Suprapubic skin (tissue), 3 donors: ENCODE measurements around the gene TMEM213.

Source experiments
- CTCF ChIP-seq, 2 donors: fragments of 200-600 bp in 1 of 2; fragments of 450-650 bp in 1 of 2; sonication (generic) in 1 of 2; IDR thresholded peaks; one replicate each; pipeline ENCODE4 v1.5.1; 2016 to 2019; ENCODE audit warnings: antibody characterized with exemption in 2 of 2, mild to moderate bottlenecking in 1 of 2, moderate library complexity in 1 of 2
- EP300 ChIP-seq: sonication (generic); formaldehyde crosslinking; IDR thresholded peaks from one replicate; pipeline ENCODE4 v1.6.1; 2017; ENCODE audit warnings: antibody characterized with exemption
- POLR2A ChIP-seq, 2 donors: fragments of 450-650 bp; IDR thresholded peaks; one replicate each; pipeline ENCODE4 v1.6.1; 2017; ENCODE audit warnings: antibody characterized with exemption in 2 of 2, mild to moderate bottlenecking in 2 of 2, moderate library complexity in 2 of 2

- TF ChIP-seq CTCF (IDR thresholded peaks at IDR 0.05) (no peak), EP300 (no peak), POLR2A (IDR thresholded peaks at IDR 0.05) (no peak)
These were observed 40.4 kb downstream of the TMEM213 start for GRCh38 chr7:138838166-138838565.
